ENCODE measurements around the gene LHX6. TPM values are rescaled to one million over a fixed set of nuclear protein-coding genes. Genes with fewer than 3 reads are reported as not detected.

LHX6 gene
- total RNA-seq, 1 experiment from 2014 or later, result 1.8 TPM

GRCh38 chr9:122218935-122219855 is 9.6 kb downstream of the LHX6 start:
- H3K27ac Mint-ChIP-seq, result no peak overlapping the region
- no CpG with 5 or more reads among the region's 59 CpGs for WGBS (ENCODE audit: extremely low coverage, insufficient read length, low lambda C conversion rate)
- no peak overlapping the region for H3K27ac ChIP-seq (ENCODE audit: insufficient read length, low read depth, low read length)
- peaks cover 2% of the 10 kb centered on the region for H4K20me1 ChIP-seq (ENCODE audit: control insufficient read depth, insufficient read depth, insufficient read length)
- H4K5ac ChIP-seq (ENCODE audit: insufficient read length, low read depth, low read length), result no peak overlapping the region
- no peak overlapping the region for H3K56ac ChIP-seq (ENCODE audit: insufficient read length, low read depth, low read length)
- H3K4ac ChIP-seq (ENCODE audit: low read depth, low read length), result no peak overlapping the region
- no peak overlapping the region for H2BK5ac ChIP-seq (ENCODE audit: insufficient read length, low read length)
- no peaks in the 10 kb centered on the region for H3K9me3 ChIP-seq (ENCODE audit: control insufficient read depth, low read depth, low read length)
- H3K23me2 ChIP-seq (ENCODE audit: insufficient read length, low read depth, low read length, poor library complexity, severe bottlenecking), result peaks cover 19% of the 10 kb centered on the region
- H2AK5ac ChIP-seq (ENCODE audit: insufficient read length, low read length), result no peak overlapping the region
- H3K27me3 ChIP-seq (ENCODE audit: insufficient read depth, low read length), result peaks cover 90% of the 10 kb centered on the region
- H2BK12ac ChIP-seq (ENCODE audit: insufficient read length, low read depth, low read length), result no peak overlapping the region
- peak overlapping the region; percentile 55 to 82 for H3K4me3 Mint-ChIP-seq
- no peak overlapping the region for H3K14ac ChIP-seq (ENCODE audit: insufficient read depth, low read length)
- no peak overlapping the region for H2AFZ ChIP-seq (ENCODE audit: low read length)
- H3K9me3 Mint-ChIP-seq, result peaks cover 5 to 9% of the 10 kb centered on the region in 2 experiments; a peak in 4 of 5 replicates
- peak overlapping the region; percentile 48 for H3K4me2 ChIP-seq (ENCODE audit: insufficient read depth, insufficient read length, low read length)
- H3K4me1 ChIP-seq (ENCODE audit: insufficient read depth, low read length), result peaks cover 4% of the 10 kb centered on the region; the same call in 1 of the 2 replicates
- no peak overlapping the region for H3K9ac ChIP-seq (ENCODE audit: extremely low read depth, insufficient read length, low read length)
- no peaks in the 10 kb centered on the region for H3K79me1 ChIP-seq (ENCODE audit: insufficient read depth, low read depth, low read length, poor library complexity, severe bottlenecking)
- no peak overlapping the region for H4K91ac ChIP-seq (ENCODE audit: insufficient read length, low read depth, low read length)
- H3K27me3 Mint-ChIP-seq (ENCODE audit: low read depth), result peaks cover 100% of the 10 kb centered on the region
- TF ChIP-seq, protein P1, sequence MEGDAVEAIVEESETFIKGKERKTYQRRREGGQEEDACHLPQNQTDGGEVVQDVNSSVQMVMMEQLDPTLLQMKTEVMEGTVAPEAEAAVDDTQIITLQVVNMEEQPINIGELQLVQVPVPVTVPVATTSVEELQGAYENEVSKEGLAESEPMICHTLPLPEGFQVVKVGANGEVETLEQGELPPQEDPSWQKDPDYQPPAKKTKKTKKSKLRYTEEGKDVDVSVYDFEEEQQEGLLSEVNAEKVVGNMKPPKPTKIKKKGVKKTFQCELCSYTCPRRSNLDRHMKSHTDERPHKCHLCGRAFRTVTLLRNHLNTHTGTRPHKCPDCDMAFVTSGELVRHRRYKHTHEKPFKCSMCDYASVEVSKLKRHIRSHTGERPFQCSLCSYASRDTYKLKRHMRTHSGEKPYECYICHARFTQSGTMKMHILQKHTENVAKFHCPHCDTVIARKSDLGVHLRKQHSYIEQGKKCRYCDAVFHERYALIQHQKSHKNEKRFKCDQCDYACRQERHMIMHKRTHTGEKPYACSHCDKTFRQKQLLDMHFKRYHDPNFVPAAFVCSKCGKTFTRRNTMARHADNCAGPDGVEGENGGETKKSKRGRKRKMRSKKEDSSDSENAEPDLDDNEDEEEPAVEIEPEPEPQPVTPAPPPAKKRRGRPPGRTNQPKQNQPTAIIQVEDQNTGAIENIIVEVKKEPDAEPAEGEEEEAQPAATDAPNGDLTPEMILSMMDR (conservative IDR thresholded peaks at IDR 0.05), result no peak
- no peak overlapping the region for H2BK15ac ChIP-seq (ENCODE audit: low read depth, low read length)
- no peak overlapping the region for H3T11ph ChIP-seq (ENCODE audit: low read length)
- no peak overlapping the region for H3K23ac ChIP-seq (ENCODE audit: insufficient read length, low read depth, low read length)
- H2BK120ac ChIP-seq (ENCODE audit: low read depth, low read length, poor library complexity, severe bottlenecking), result no peak overlapping the region
- no peak overlapping the region for H4K8ac ChIP-seq (replicated peaks; ENCODE audit: insufficient read length, low read depth, low read length)
- peaks cover 0 to 7% (median 0%) of the 10 kb centered on the region in 3 experiments; a peak in 2 of 7 replicates for H3K36me3 Mint-ChIP-seq (ENCODE audit: insufficient read depth in 1 of 3, low read depth in 3 of 3)
- H3K4me1 Mint-ChIP-seq, result peaks cover 37 to 57% of the 10 kb centered on the region in 2 experiments
- no peak overlapping the region for H3K18ac ChIP-seq (ENCODE audit: insufficient read length, low read depth, low read length)
- peak; percentile 59 for DNase-seq
- H3K79me2 ChIP-seq (ENCODE audit: insufficient read depth, low read length), result no peaks in the 10 kb centered on the region
- no peak overlapping the region for H2BK20ac ChIP-seq (ENCODE audit: low read depth, low read length, poor library complexity, severe bottlenecking)

Measured in H9 (cell line).